Mammary epithelial cell (primary cell): ENCODE data around the gene TJP3.

Experiments
- EZH2 ChIP-seq: IDR thresholded peaks from 2 replicates; pipeline ENCODE4 v1.6.1; 2012; ENCODE audit warnings: low read length, inconsistent platforms, borderline replicate concordance
- TF ChIP-seq, protein P1 (sequence below), 2 donors: IDR thresholded peaks in 1 of 2; conservative IDR thresholded peaks in 1 of 2; 2 replicates each; pipeline ENCODE4 v1.5.1; 2011 to 2012; ENCODE audit warnings: inconsistent platforms in 2 of 2, low read length in 2 of 2, mild to moderate bottlenecking in 2 of 2, control low read depth in 1 of 2, low read depth in 1 of 2; ENCODE audit not compliant: insufficient read depth in 1 of 2; ENCODE audit errors: extremely low read depth in 1 of 2

DNA sequence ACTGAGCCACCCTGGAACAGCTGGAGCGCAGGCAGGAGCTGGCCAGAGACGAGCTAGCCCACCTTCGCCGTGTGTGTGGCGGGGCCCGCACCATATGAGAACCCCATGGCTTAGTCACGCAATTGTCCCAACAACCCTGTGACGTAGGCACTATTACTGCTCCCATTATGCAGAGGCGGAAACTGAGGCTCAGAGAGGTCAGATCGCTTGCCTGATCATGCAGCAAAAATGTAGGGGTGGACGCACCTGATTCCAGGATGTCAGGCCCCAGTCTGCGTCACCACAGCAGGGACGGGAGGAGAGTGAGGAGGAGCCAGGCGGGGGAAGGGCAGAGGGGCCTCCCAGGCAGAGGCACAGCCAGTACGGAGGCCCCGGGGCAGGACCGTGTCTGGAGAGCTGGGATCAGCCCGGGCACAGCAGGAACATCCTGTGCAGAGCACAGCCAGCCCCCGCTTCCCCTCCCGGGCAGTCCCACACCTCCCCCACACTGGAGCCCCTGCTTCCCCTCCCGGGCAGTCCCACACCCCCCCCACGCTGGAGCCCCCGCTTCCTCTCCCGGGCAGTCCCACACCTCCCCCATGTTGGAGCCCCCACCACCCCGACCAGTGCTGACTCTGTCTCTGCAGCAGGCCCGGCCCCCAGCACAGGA, 24.7 kb upstream of the TJP3 start:
- TF ChIP-seq, protein P1, sequence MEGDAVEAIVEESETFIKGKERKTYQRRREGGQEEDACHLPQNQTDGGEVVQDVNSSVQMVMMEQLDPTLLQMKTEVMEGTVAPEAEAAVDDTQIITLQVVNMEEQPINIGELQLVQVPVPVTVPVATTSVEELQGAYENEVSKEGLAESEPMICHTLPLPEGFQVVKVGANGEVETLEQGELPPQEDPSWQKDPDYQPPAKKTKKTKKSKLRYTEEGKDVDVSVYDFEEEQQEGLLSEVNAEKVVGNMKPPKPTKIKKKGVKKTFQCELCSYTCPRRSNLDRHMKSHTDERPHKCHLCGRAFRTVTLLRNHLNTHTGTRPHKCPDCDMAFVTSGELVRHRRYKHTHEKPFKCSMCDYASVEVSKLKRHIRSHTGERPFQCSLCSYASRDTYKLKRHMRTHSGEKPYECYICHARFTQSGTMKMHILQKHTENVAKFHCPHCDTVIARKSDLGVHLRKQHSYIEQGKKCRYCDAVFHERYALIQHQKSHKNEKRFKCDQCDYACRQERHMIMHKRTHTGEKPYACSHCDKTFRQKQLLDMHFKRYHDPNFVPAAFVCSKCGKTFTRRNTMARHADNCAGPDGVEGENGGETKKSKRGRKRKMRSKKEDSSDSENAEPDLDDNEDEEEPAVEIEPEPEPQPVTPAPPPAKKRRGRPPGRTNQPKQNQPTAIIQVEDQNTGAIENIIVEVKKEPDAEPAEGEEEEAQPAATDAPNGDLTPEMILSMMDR (conservative IDR thresholded peaks at IDR 0.05 in 1 of 2, IDR thresholded peaks at IDR 0.05 in 1 of 2; ENCODE audit: extremely low read depth in 1 of 2, insufficient read depth in 1 of 2, low read depth in 1 of 2, low read length in 2 of 2): no peak
- no peak for TF ChIP-seq EZH2
